HEK293T (cell line): ENCODE data around the gene ACOXL.

Experiments
- CTCF ChIA-PET: fragments of 350-600 bp; formaldehyde crosslinking; extraction: SDS; loops from one replicate; lab custom pipeline; 2021; ENCODE audit warnings: antibody characterized with exemption, inconsistent platforms; lab: Yijun Ruan, JAX
- POLR2A ChIA-PET: fragments of 350-600 bp; formaldehyde crosslinking; extraction: SDS; loops from one replicate; lab custom pipeline; 2020; ENCODE audit warnings: antibody characterized with exemption, inconsistent platforms; lab: Yijun Ruan, JAX
- DNase-seq: peaks from one replicate; pipeline ENCODE4 v3.0.0; 2012; ENCODE audit warnings: mixed read lengths; ENCODE audit errors: extremely low spot score
- ARNT ChIP-seq: fragments of 450-650 bp; IDR thresholded peaks from 2 replicates; pipeline ENCODE4 v1.6.1; 2017; ENCODE audit warnings: mild to moderate bottlenecking
- BHLHE40 ChIP-seq: fragments of 450-650 bp; IDR thresholded peaks from 2 replicates; pipeline ENCODE4 v1.6.1; 2016; ENCODE audit warnings: mild to moderate bottlenecking, moderate library complexity, borderline replicate concordance
- CTBP1 ChIP-seq: fragments of 450-650 bp; IDR thresholded peaks from 2 replicates; pipeline ENCODE4 v1.6.1; 2016; ENCODE audit warnings: borderline replicate concordance
- ELF4 ChIP-seq: fragments of 450-650 bp; IDR thresholded peaks from 2 replicates; pipeline ENCODE4 v1.6.1; 2017; ENCODE audit warnings: antibody characterized with exemption
- FOXA1 ChIP-seq: fragments of 450-650 bp; IDR thresholded peaks from 2 replicates; pipeline ENCODE4 v1.6.1; 2016; ENCODE audit warnings: mild to moderate bottlenecking
- FOXK2 ChIP-seq: fragments of 450-650 bp; IDR thresholded peaks from 2 replicates; pipeline ENCODE4 v1.6.1; 2016; ENCODE audit warnings: mild to moderate bottlenecking
- FOXM1 ChIP-seq: fragments of 450-650 bp; IDR thresholded peaks from 2 replicates; pipeline ENCODE4 v1.6.1; 2017; ENCODE audit warnings: mild to moderate bottlenecking, borderline replicate concordance
- HDGF ChIP-seq: fragments of 450-650 bp; IDR thresholded peaks from 2 replicates; pipeline ENCODE4 v1.6.1; 2017; ENCODE audit warnings: antibody characterized with exemption, borderline replicate concordance
- L3MBTL2 ChIP-seq: fragments of 450-650 bp; conservative IDR thresholded peaks from 2 replicates; pipeline ENCODE4 v1.6.1; 2016; ENCODE audit warnings: mild to moderate bottlenecking
- LEF1 ChIP-seq: fragments of 450-650 bp; IDR thresholded peaks from 2 replicates; pipeline ENCODE4 v1.6.1; 2017; ENCODE audit warnings: mild to moderate bottlenecking, borderline replicate concordance
- NFRKB ChIP-seq: fragments of 450-650 bp; IDR thresholded peaks from 2 replicates; pipeline ENCODE4 v1.6.1; 2016; ENCODE audit warnings: mild to moderate bottlenecking, moderate library complexity
- SP1 ChIP-seq: fragments of 450-650 bp; IDR thresholded peaks from 2 replicates; pipeline ENCODE4 v1.6.1; 2017
- SUZ12 ChIP-seq: fragments of 450-650 bp; IDR thresholded peaks from 2 replicates; pipeline ENCODE4 v1.6.1; 2016; ENCODE audit warnings: mild to moderate bottlenecking
- TARDBP ChIP-seq: fragments of 450-650 bp; IDR thresholded peaks from 2 replicates; pipeline ENCODE4 v1.6.1; 2016
- ZNF384 ChIP-seq: fragments of 450-650 bp; IDR thresholded peaks from 2 replicates; pipeline ENCODE4 v1.6.1; 2016
- TF ChIP-seq, protein P1 (sequence below): fragments of 450-650 bp; IDR thresholded peaks from 2 replicates; pipeline ENCODE4 v1.6.1; 2016

The ACOXL gene

DNA sequence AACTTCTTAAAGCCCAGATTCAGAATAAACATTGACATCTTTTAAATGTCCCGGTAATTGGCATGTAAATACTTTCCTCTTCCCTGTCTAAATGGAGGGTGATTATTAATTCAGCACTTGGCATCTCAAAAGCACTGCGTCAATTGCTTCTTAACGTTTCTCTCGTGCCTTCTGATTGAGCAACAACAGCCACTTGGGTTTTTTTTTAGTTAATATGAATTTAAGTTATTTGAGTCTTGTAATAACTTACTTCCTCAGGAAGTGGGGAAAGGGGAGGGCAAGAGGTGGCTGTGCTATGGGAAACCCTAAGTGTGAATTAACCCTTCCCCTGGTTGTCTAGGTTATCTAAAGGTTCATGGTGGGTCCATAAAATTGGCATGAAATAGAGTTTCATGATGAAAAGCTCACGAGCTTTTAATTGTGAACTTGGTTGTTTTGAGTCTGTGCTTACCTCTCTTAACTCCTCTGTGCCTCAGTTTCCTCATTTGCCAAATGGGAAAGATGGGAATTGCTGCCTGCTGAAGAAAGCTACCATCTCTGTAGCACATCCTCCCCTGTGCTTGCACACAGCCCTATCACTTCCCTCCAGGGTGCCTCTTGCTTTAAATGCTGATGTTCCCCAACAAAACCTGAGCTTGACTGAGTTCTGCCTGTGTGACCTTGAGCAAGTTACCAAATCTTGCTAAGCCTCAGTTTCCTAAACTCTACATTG, 262.0 kb downstream of the ACOXL start:
- TF ChIP-seq ELF4: no peak
- TF ChIP-seq CTBP1: no peak
- no peak for TF ChIP-seq NFRKB
- no peak for TF ChIP-seq FOXM1
- TF ChIP-seq LEF1: no peak
- TF ChIP-seq, protein P1, sequence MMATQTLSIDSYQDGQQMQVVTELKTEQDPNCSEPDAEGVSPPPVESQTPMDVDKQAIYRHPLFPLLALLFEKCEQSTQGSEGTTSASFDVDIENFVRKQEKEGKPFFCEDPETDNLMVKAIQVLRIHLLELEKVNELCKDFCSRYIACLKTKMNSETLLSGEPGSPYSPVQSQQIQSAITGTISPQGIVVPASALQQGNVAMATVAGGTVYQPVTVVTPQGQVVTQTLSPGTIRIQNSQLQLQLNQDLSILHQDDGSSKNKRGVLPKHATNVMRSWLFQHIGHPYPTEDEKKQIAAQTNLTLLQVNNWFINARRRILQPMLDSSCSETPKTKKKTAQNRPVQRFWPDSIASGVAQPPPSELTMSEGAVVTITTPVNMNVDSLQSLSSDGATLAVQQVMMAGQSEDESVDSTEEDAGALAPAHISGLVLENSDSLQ: no peak
- no peak for TF ChIP-seq FOXA1
- TF ChIP-seq FOXK2: no peak
- no peak for TF ChIP-seq BHLHE40
- no peak for TF ChIP-seq TARDBP
- no peak for TF ChIP-seq HDGF
- no peak for TF ChIP-seq ZNF384
- TF ChIP-seq L3MBTL2: no peak
- no peak for TF ChIP-seq SUZ12
- TF ChIP-seq SP1: no peak
- TF ChIP-seq ARNT: no peak
- CTCF ChIA-PET: interaction anchor here (0.6 kb wide), 1 partner anchor 17 kb away, joined by 3 read pairs; no protein-coding TSS in a partner anchor
- POLR2A ChIA-PET: no interaction called here
- no peak for DNase-seq

DNA sequence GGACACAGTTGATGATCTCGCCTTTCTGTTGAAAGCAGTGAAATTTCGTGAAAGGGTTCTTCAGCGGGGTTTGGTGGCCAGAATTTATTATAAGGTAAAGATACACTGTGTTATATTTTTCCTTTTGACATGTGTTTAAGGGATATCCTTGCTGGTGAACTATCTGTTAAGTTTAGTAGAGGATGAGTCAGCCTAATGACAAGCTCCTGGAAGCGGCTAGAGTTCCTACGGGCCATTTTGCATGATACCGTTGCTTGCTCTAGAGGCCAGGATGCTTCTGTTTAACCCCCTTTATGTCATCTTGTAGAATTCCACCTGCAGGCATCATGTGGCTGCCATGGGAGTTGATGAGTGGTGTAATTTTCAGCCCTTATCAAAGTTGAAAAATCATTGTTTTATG, 263.5 kb downstream of the ACOXL start:
- TF ChIP-seq SUZ12: no peak
- no peak for TF ChIP-seq ZNF384
- TF ChIP-seq ELF4: no peak
- TF ChIP-seq, protein P1: no peak
- no peak for TF ChIP-seq FOXK2
- no peak for TF ChIP-seq CTBP1
- TF ChIP-seq L3MBTL2: no peak
- TF ChIP-seq ARNT: no peak
- TF ChIP-seq BHLHE40: no peak
- TF ChIP-seq TARDBP: no peak
- no peak for TF ChIP-seq FOXM1
- no peak for TF ChIP-seq SP1
- TF ChIP-seq FOXA1: no peak
- TF ChIP-seq NFRKB: no peak
- TF ChIP-seq HDGF: no peak
- no peak for TF ChIP-seq LEF1
- no peak for DNase-seq
- CTCF ChIA-PET: no interaction called here
- POLR2A ChIA-PET: no interaction called here

DNA sequence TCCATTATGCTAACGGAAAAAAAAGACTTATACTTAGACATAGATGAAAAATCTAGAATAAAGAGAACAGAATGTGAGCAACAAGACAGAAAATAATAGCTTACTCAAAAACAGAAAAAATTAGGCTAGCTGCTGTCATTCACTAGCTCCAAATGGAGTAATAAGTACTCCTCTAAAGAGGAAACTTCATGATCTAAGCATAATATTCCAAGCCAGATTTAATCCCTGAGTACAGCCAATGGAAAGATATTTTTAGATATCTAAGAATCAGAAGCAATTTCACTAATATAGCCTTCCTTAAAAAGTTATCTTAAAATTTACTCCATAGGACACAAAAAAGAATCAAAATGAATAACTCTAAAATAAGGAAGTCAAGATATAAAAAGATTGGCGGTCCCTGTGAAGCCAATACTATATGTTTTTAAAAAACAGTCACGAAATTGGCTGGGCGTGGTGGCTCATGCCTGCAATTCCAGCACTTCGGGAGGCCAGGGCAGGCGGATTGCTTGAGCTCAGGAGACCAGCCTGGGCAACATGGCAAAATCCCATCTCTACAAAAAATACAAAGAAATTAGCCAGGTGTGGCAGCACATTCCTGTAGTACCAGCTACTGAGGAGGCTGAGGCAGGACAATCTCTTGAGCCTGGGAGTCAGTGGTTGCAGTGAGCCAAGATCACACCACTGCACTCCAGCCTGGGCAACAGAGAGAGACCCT, 265.1 kb downstream of the ACOXL start:
- POLR2A ChIA-PET: no interaction called here
- no peak for DNase-seq
- TF ChIP-seq LEF1: no peak
- TF ChIP-seq ZNF384: no peak
- no peak for TF ChIP-seq FOXA1
- no peak for TF ChIP-seq BHLHE40
- TF ChIP-seq ELF4: no peak
- TF ChIP-seq L3MBTL2: no peak
- no peak for TF ChIP-seq HDGF
- TF ChIP-seq, protein P1: no peak
- TF ChIP-seq NFRKB: no peak
- TF ChIP-seq SUZ12: no peak
- TF ChIP-seq CTBP1: no peak
- no peak for TF ChIP-seq ARNT
- TF ChIP-seq SP1: no peak
- TF ChIP-seq TARDBP: no peak
- TF ChIP-seq FOXM1: no peak
- CTCF ChIA-PET: no interaction called here

DNA sequence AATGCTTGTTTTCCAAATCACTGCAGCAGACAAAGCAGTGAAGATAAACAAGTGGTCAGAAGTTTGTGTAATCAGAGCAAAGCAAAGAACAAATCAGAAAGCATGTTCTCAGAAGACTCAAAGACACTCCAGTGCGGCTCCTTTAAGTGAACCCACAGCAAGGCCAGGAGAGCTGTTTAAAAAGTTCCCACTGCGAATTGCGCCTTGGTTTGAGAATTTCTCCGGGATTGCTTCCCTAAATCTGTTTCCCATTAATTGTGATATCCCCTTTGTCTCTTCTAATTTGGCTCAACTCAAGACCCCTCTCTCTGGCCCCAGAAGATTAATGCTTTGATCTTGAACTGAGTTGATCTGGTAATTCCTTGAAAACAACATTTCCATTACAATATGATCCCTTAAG, 265.9 kb downstream of the ACOXL start:
- ChIA-PET CTCF (no interaction called here), POLR2A (no interaction called here)
- no peak for TF ChIP-seq FOXA1
- no peak for TF ChIP-seq ELF4
- no peak for TF ChIP-seq L3MBTL2
- TF ChIP-seq ARNT: no peak
- TF ChIP-seq SP1: no peak
- no peak for TF ChIP-seq FOXM1
- TF ChIP-seq LEF1: no peak
- no peak for TF ChIP-seq CTBP1
- no peak for TF ChIP-seq ZNF384
- TF ChIP-seq TARDBP: no peak
- TF ChIP-seq HDGF: no peak
- no peak for TF ChIP-seq FOXK2
- no peak for TF ChIP-seq SUZ12
- TF ChIP-seq, protein P1: no peak
- no peak for DNase-seq

DNA sequence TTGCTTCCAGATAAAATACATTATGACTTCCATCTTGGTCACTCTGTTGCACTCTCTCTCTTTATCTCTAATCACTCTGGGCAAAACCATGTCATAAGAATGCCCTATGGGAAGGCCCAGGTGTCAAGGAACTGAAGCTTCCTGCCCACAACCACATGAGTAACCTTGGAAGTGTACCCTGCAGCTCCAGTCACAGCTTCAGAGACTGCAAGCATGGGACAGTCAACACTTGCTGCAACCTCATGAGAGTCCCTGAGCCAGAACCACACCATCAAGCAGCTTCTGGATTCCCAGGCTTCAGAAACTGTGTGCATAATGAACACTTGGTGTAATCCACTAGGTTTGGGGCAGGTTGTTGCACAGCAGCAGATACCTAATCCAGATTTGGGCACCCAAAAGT, 267.3 kb downstream of the ACOXL start:
- no peak for DNase-seq
- CTCF ChIA-PET: no interaction called here
- TF ChIP-seq FOXM1 (no peak), TARDBP (no peak), BHLHE40 (no peak), NFRKB (no peak), SUZ12 (no peak)
- TF ChIP-seq, protein P1: no peak
- POLR2A ChIA-PET: no interaction called here
